ENCODE measurements around the gene C10orf105. TPM values are rescaled to one million over a fixed set of nuclear protein-coding genes. Genes with fewer than 3 reads are reported as not detected.

C10orf105 gene
- total and polyA plus RNA-seq, 9 donors: 0.08 to 0.48 (median 0.19) TPM

GRCh38 chr10:71761105-71761511, 41.5 kb upstream of the C10orf105 start:
- WGBS (ENCODE audit: insufficient coverage): 96% methylated on average over 3 of the region's 3 CpGs
- Histone ChIP-seq H3K9me3 (replicated peaks; ENCODE audit: control insufficient read depth, low read depth, low read length) (no peaks in the 10 kb centered on the region), H3K4me1 (ENCODE audit: control insufficient read depth, insufficient read depth, low read length) (peaks cover 24% of the 10 kb centered on the region), H3K36me3 (ENCODE audit: control insufficient read depth, insufficient read depth, low read length) (peaks cover 29% of the 10 kb centered on the region), H3K27me3 (ENCODE audit: control insufficient read depth, insufficient read depth, low read length) (no peaks in the 10 kb centered on the region), H3K27ac (ENCODE audit: low read length) (no peak overlapping the region), H3K4me3 (ENCODE audit: low read length) (no peak overlapping the region)
- no peak for DNase-seq

- H3K27me3 ChIP-seq (ENCODE audit: control insufficient read depth, insufficient read depth, low read length): no peaks in the 10 kb centered on the region
- WGBS (ENCODE audit: insufficient coverage): 87% methylated on average over 4 of the region's 11 CpGs
- peaks cover 28% of the 10 kb centered on the region for H3K36me3 ChIP-seq (ENCODE audit: control insufficient read depth, insufficient read depth, low read length)
- DNase-seq: no peak
- H3K4me1 ChIP-seq (ENCODE audit: control insufficient read depth, insufficient read depth, low read length): peaks cover 34% of the 10 kb centered on the region
- no peak overlapping the region for H3K27ac ChIP-seq (ENCODE audit: low read length)
- no peak overlapping the region for H3K4me3 ChIP-seq (ENCODE audit: low read length)
- no peaks in the 10 kb centered on the region for H3K9me3 ChIP-seq (replicated peaks; ENCODE audit: control insufficient read depth, low read depth, low read length)
Measured at GRCh38 chr10:71757399-71757922, 37.9 kb upstream of the C10orf105 start.

GRCh38 chr10:71756311-71757191, 37.0 kb upstream of the C10orf105 start:
- Histone ChIP-seq H3K4me1 (ENCODE audit: control insufficient read depth, insufficient read depth, low read length) (peaks cover 38% of the 10 kb centered on the region), H3K27ac (ENCODE audit: low read length) (peak overlapping the region; percentile 2), H3K27me3 (ENCODE audit: control insufficient read depth, insufficient read depth, low read length) (no peaks in the 10 kb centered on the region), H3K9me3 (replicated peaks; ENCODE audit: control insufficient read depth, low read depth, low read length) (no peaks in the 10 kb centered on the region), H3K36me3 (ENCODE audit: control insufficient read depth, insufficient read depth, low read length) (peaks cover 24% of the 10 kb centered on the region), H3K4me3 (ENCODE audit: low read length) (no peak overlapping the region)
- 29% methylated on average over 5 of the region's 12 CpGs for WGBS (ENCODE audit: insufficient coverage)
- DNase-seq: peak; percentile 59

GRCh38 chr10:71755179-71755879, 35.8 kb upstream of the C10orf105 start:
- WGBS (ENCODE audit: insufficient coverage): 76% methylated on average over 13 of the region's 16 CpGs
- DNase-seq: no peak
- peaks cover 20% of the 10 kb centered on the region for H3K36me3 ChIP-seq (ENCODE audit: control insufficient read depth, insufficient read depth, low read length)
- H3K4me1 ChIP-seq (ENCODE audit: control insufficient read depth, insufficient read depth, low read length): peaks cover 47% of the 10 kb centered on the region
- H3K4me3 ChIP-seq (ENCODE audit: low read length): no peak overlapping the region
- H3K27ac ChIP-seq (ENCODE audit: low read length): no peak overlapping the region
- no peaks in the 10 kb centered on the region for H3K27me3 ChIP-seq (ENCODE audit: control insufficient read depth, insufficient read depth, low read length)
- H3K9me3 ChIP-seq (replicated peaks; ENCODE audit: control insufficient read depth, low read depth, low read length): no peaks in the 10 kb centered on the region

GRCh38 chr10:71754562-71754961, 35.0 kb upstream of the C10orf105 start:
- no CpG with 5 or more reads among the region's 3 CpGs for WGBS (ENCODE audit: insufficient coverage)
- Histone ChIP-seq H3K4me3 (ENCODE audit: low read length) (no peak overlapping the region), H3K27me3 (ENCODE audit: control insufficient read depth, insufficient read depth, low read length) (no peaks in the 10 kb centered on the region), H3K36me3 (ENCODE audit: control insufficient read depth, insufficient read depth, low read length) (peaks cover 24% of the 10 kb centered on the region), H3K9me3 (replicated peaks; ENCODE audit: control insufficient read depth, low read depth, low read length) (no peaks in the 10 kb centered on the region), H3K4me1 (ENCODE audit: control insufficient read depth, insufficient read depth, low read length) (peaks cover 55% of the 10 kb centered on the region), H3K27ac (ENCODE audit: low read length) (no peak overlapping the region)
- DNase-seq: no peak

GRCh38 chr10:71753960-71754505, 34.5 kb upstream of the C10orf105 start:
- H3K27ac ChIP-seq (ENCODE audit: low read length): no peak overlapping the region
- H3K9me3 ChIP-seq (replicated peaks; ENCODE audit: control insufficient read depth, low read depth, low read length): no peaks in the 10 kb centered on the region
- no peak for DNase-seq
- H3K27me3 ChIP-seq (ENCODE audit: control insufficient read depth, insufficient read depth, low read length): no peaks in the 10 kb centered on the region
- H3K4me3 ChIP-seq (ENCODE audit: low read length): no peak overlapping the region
- peaks cover 60% of the 10 kb centered on the region for H3K4me1 ChIP-seq (ENCODE audit: control insufficient read depth, insufficient read depth, low read length)
- peaks cover 24% of the 10 kb centered on the region for H3K36me3 ChIP-seq (ENCODE audit: control insufficient read depth, insufficient read depth, low read length)
- 60% methylated on average over 1 of the region's 8 CpGs for WGBS (ENCODE audit: insufficient coverage)

- Histone ChIP-seq H3K27ac (ENCODE audit: low read length) (no peak overlapping the region), H3K27me3 (ENCODE audit: control insufficient read depth, insufficient read depth, low read length) (no peaks in the 10 kb centered on the region), H3K36me3 (ENCODE audit: control insufficient read depth, insufficient read depth, low read length) (peaks cover 21% of the 10 kb centered on the region), H3K9me3 (replicated peaks; ENCODE audit: control insufficient read depth, low read depth, low read length) (no peaks in the 10 kb centered on the region), H3K4me3 (ENCODE audit: low read length) (no peak overlapping the region), H3K4me1 (ENCODE audit: control insufficient read depth, insufficient read depth, low read length) (peaks cover 67% of the 10 kb centered on the region)
- peak; percentile 83 for DNase-seq
- 62% methylated on average over 9 of the region's 15 CpGs for WGBS (ENCODE audit: insufficient coverage)
Measured at GRCh38 chr10:71753091-71753959, 33.7 kb upstream of the C10orf105 start.

- H3K27ac ChIP-seq (ENCODE audit: low read length): no peak overlapping the region
- no peaks in the 10 kb centered on the region for H3K27me3 ChIP-seq (ENCODE audit: control insufficient read depth, insufficient read depth, low read length)
- DNase-seq: no peak
- peaks cover 18% of the 10 kb centered on the region for H3K36me3 ChIP-seq (ENCODE audit: control insufficient read depth, insufficient read depth, low read length)
- no peak overlapping the region for H3K4me3 ChIP-seq (ENCODE audit: low read length)
- WGBS (ENCODE audit: insufficient coverage): 53% methylated on average over 6 of the region's 8 CpGs
- peaks cover 75% of the 10 kb centered on the region for H3K4me1 ChIP-seq (ENCODE audit: control insufficient read depth, insufficient read depth, low read length)
- no peaks in the 10 kb centered on the region for H3K9me3 ChIP-seq (replicated peaks; ENCODE audit: control insufficient read depth, low read depth, low read length)
Measured at GRCh38 chr10:71752391-71753090, 33.0 kb upstream of the C10orf105 start.

GRCh38 chr10:71751515-71752224, 32.1 kb upstream of the C10orf105 start:
- Histone ChIP-seq H3K36me3 (ENCODE audit: control insufficient read depth, insufficient read depth, low read length) (peaks cover 18% of the 10 kb centered on the region), H3K4me3 (ENCODE audit: low read length) (no peak overlapping the region), H3K27me3 (ENCODE audit: control insufficient read depth, insufficient read depth, low read length) (no peaks in the 10 kb centered on the region), H3K27ac (ENCODE audit: low read length) (no peak overlapping the region), H3K9me3 (replicated peaks; ENCODE audit: control insufficient read depth, low read depth, low read length) (no peaks in the 10 kb centered on the region), H3K4me1 (ENCODE audit: control insufficient read depth, insufficient read depth, low read length) (peaks cover 84% of the 10 kb centered on the region)
- WGBS (ENCODE audit: insufficient coverage): 73% methylated on average over 12 of the region's 14 CpGs
- DNase-seq: no peak
